Fibroblast of mammary gland (primary cell): Measurements from ENCODE around the gene TPP2.
A peak's percentile ranks its signal among the peaks of the same experiment; 100 is the strongest.

Source experiments
- DNase-seq: peaks from one replicate; pipeline ENCODE4 v3.0.0-alpha.2; 2010; ENCODE audit warnings: low read depth
- H3K4me3 ChIP-seq: 2 replicates; pipeline ENCODE4 v1.5.1; 2011; ENCODE audit warnings: low read depth, mild to moderate bottlenecking, low read length, moderate library complexity; ENCODE audit not compliant: control insufficient read depth
- CTCF ChIP-seq: conservative IDR thresholded peaks from 2 replicates; pipeline ENCODE4 v1.5.1; 2011; ENCODE audit warnings: low read depth, low read length, inconsistent platforms; ENCODE audit not compliant: control insufficient read depth, insufficient read depth

The TPP2 gene

GRCh38 chr13:102596147-102597028 lies at the start of gene TPP2:
Gene TPP2, plus strand, starts transcription at chr13:102596986. Its CDS starts 53 bp downstream, at chr13:102597039.
- no peak for TF ChIP-seq CTCF
- H3K4me3 ChIP-seq, result peak within 1 kb of the TSS; percentile 88
- DNase-seq, result peak; percentile 98

DNA sequence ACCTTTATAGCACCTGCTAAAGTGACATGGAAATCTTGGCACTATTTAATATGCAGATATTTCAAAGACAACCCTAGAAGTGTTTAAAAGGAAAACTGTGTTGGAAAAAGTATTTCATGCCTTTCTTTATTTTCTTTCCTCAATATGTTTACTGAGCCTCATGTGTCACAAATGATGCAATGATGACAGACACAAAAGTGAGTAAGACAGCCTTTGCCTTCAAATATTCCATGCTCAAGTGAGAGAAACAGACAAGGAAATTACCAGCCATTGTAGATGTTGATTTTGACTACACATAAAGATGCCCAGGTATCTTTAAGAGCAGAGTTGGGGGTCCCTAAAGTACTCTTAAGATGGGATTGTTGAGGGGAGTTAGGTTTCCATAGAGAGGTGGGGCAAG lies 48.0 kb upstream of the TPP2 start:
- DNase-seq, result no peak
- H3K4me3 ChIP-seq, result no peak overlapping the region
- TF ChIP-seq CTCF, result no peak

- TF ChIP-seq CTCF, result no peak
- no peak overlapping the region for H3K4me3 ChIP-seq
- no peak for DNase-seq
Measured at GRCh38 chr13:102550507-102550906, 46.3 kb upstream of the TPP2 start.

DNA sequence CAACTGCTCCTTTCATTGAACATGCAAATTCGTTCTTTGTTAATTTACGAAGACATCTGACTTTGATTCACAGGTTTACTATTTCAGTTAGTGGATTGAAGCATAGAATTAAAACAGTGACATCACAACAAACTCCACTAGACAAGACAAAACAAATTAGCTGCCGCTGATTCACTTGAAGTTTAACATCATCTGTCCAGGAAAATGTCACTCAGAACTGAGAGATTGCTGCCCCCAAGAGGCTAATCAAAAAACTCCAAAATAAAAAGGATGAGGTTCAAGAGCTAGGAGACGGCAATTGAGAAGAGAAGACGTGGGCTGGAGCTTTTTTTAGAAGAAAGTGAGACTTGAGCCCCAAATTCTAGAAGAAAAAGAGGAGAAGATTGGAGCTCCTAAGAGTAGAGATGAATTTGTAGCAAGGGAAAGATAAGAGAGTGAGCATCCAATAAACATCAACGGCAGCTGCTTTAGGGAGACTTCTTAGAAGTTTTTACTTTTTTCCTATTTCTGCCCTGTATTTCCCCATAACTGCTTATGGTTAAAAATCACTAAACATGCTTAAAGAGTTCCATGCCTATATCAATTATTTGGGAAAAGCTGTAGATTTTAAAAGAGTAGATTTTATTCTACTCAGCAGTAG lies 40.8 kb upstream of the TPP2 start:
- no peak overlapping the region for H3K4me3 ChIP-seq
- TF ChIP-seq CTCF, result peak; percentile 60
- peak; percentile 67 for DNase-seq

GRCh38 chr13:102556806-102557205 lies 40.0 kb upstream of the TPP2 start:
- no peak overlapping the region for H3K4me3 ChIP-seq

GRCh38 chr13:102558029-102558428 lies 38.8 kb upstream of the TPP2 start:
- DNase-seq, result no peak
- no peak for TF ChIP-seq CTCF
- H3K4me3 ChIP-seq, result no peak overlapping the region

More at GRCh38 chr13:102556806-102557205, 40.0 kb upstream of the TPP2 start:
- no peak for DNase-seq
- TF ChIP-seq CTCF, result no peak
